NCI-H446 treated with DMSO at 0.1 percent for 48 hours (cell line): ENCODE data around the gene UBL4A.

Source experiments
- DNase-seq: peaks from one replicate; lab custom pipeline; 2025; lab: John Stamatoyannopoulos, UW

UBL4A gene

DNA sequence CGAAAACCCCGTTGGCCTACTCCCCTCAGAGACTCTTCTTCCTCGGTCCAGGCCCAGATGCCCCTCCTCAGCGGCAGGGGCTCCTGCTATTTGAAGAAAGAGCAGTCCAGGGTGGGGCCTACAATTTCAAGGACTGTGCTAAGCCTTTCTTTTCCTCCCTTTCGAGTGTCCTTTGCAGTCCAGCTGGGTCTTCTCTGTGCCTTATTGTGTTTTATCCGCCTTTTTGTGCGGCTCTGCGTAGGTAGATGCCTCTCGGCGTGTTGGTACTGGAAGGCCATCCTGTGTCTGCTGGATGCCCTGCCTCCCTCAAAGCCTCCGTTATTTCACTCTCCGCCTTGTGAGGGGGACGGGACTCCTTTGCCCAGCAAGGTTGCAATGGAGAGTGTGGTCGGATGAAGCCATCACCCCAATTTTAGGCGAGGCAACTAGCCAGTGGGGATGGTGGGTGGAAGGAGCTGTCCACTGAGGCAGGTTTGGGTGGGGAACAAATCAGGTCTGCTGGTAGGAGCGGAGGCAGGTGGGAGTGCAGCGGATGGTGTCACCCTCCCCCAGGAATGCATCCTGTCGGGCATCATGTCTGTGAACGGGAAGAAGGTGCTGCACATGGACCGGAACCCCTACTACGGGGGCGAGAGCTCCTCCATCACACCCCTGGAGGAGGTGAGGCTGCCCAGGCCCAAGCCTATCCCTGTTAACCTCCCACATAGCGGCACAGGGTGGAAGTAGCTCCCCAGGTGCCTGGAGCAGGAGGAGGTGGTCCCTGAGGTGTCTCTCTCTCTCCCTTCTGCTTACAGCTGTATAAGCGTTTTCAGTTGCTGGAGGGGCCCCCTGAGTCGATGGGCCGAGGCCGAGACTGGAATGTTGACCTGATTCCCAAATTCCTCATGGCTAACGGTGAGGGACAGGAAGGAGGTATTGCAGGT lies 48.2 kb downstream of the UBL4A start:
- no peak for DNase-seq

DNA sequence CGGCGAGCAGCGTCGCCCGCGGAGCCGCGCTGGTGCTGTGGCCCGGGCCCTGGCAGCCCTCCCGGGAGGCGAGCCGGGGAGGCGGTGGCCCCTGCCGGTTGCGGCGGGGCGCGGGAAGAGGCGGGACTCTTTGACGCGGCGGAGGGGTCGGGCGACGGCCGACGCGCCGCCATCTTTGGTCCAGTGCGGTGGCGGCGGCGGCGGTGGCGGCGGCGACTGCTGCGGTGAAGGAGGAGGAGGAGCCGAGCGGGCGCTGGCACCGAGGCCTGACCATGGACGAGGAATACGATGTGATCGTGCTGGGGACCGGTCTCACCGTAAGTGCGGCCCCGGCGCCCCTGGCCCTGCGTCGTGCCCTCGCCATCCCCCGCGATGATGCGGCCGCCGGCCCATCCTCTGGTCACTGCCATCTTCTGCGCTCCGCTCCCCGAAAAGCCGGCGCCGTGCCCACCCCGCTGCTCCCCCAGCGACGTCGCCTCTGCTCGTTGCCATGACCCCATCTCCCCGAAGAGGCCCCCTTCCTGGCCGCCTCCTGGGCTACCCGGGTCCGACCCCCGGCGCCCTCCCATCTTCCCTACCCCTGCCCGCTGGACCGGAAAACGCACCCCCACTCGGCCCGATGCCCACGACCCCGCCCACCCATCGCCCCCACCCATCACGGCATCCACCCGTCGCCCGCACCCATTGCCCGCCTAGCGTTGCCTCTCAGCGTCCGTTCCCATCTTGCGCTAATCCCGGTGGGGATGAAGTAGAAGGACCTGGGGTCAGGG lies 49.2 kb downstream of the UBL4A start, which contains the start of gene GDI1:
GDI1 (plus strand) TSS at position 172 of the 770 bp plus-strand sequence; CDS start at position 273, 101 bp downstream.
- DNase-seq = no peak

DNA sequence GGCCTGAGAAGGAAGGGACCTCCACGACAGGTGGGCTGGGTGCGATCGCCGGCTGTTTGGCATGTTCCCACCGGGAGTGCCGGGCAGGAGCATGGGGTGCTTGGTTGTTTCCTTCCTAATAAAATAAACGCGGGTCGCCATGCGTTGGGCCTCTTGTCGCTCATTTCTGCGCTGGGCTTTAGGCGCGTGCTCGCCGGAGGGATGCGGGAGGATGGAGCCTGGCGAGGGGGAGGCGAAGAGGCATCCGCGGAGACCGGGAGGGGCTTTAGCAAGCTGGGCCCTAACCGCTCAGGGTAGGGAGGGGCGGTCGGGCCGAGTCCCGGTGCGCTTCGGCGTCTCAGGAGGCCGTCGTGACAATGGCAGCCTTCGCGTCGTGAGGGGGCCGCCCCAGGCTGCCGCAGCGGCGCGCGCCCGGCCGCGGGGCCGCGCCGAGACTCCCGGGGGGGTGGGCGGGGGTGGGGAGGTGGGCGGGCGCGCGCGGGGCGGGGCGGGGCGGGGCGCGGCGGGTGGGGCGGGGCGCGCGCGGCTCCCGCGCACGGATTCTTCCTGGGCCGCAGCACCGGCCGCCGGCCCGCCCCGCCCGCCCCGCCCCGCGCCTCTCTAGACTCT lies 49.9 kb downstream of the UBL4A start:
- DNase-seq = no peak

DNA sequence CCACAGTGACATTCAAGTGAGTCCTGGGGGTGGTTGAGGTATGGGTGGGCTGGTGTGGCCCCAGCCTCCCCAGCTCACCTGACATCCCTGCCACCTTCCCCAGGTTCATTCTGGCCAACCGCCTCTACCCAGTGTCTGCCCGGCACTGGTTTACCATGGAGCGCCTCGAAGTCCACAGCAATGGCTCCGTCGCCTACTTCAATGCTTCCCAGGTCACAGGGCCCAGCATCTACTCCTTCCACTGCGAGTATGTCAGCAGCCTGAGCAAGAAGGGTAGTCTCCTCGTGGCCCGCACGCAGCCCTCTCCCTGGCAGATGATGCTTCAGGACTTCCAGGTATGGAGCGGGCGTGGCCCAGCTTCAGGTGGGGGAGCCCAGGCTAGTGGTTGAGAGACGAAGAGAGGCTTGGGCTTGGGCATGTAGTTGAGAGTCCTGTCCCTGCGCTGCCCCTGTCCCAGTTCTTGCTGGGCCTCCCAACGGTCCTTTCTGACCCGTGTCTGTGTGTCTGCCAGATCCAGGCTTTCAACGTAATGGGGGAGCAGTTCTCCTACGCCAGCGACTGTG lies 51.2 kb downstream of the UBL4A start:
- no peak for DNase-seq

- DNase-seq = no peak
Measured at GRCh38 chrX:154434394-154435168, 51.8 kb downstream of the UBL4A start.
